ENCODE results near the gene RARG. TPM values are rescaled to one million over a fixed set of nuclear protein-coding genes. Genes with fewer than 3 reads are reported as not detected.
A peak's percentile ranks its signal among the peaks of the same experiment; 100 is the strongest.

The RARG gene
- total and polyA plus RNA-seq, 2 donors (not counting 1 experiment from before 2014, with no cell fraction given): 8.8 to 15.0 TPM

DNA sequence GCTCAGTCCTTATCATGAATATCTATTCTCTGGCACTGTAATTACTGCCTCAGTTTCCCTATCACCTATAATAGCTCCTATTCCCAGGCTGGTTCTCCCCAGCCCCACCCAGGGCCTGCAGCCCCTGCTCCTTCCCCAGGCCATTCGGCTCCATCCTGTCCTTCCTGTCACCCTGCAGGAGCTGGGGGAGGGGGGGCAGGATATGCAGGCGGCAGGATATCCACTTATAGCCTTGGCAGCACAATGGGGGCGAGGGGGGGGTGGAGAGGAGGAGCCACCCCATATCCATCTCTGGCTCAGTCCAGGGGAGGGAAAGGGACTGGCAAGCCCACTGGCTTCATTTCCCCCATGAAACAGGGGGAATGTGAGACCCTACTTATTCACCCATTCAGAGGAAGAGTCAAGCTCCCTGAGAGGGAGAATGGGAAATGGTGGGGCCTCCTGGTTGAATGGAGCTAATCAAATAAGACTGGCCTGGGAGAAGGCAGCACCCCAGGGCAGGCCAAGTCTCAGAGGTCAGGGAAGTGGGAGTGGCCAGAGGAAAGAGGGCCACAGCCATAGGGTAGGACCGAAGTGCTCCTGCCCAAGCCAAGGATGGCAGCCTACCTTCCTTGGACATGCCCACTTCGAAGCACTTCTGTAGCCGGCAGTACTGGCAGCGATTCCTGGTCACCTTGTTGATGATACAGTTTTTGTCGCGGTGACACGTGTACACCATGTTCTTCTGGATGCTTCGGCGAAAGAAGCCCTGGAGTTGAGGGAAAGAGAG lies 17.1 kb downstream of the RARG start:
- ChIA-PET POLR2A (interaction anchor here (0.6 to 1.3 kb wide), 4 partner anchors 11 to 75 kb away, joined by 3 to 5 read pairs (median 4); partner anchors contain the start of gene ESPL1), CTCF (interaction anchor here (0.6 to 17.1 kb wide), 24 partner anchors 11 to 294 kb away, joined by 3 to 721 read pairs (median 6); partner anchors contain the start of genes AAAS, CSAD, ESPL1 and ITGB7)
- no peak overlapping the region for H3K4me3 ChIP-seq (ENCODE audit: control extremely low read depth in 1 of 5, extremely low read depth in 1 of 5, insufficient read depth in 1 of 5, low read depth in 2 of 5, low read length in 4 of 5)
- no peaks in the 10 kb centered on the region for H3K9me3 ChIP-seq (ENCODE audit: control extremely low read depth in 1 of 3, control insufficient read depth in 2 of 3, insufficient read depth in 1 of 3, low read length in 2 of 3)
- H3K27ac ChIP-seq (ENCODE audit: low read length in 2 of 2): no peak overlapping the region
- Mint-ChIP-seq H3K4me3 (no peak overlapping the region), H3K4me1 (peaks cover 68% of the 10 kb centered on the region), H3K9me3 (ENCODE audit: insufficient read depth) (no peaks in the 10 kb centered on the region), H3K27ac (peak overlapping the region; percentile 47), H3K27me3 (no peaks in the 10 kb centered on the region)
- no peak overlapping the region for H2AFZ ChIP-seq (ENCODE audit: insufficient read depth, low read depth, low read length, poor library complexity, severe bottlenecking)
- H3K27me3 ChIP-seq (replicated peaks in 1 of 4; ENCODE audit: control extremely low read depth in 1 of 4, control insufficient read depth in 3 of 4, insufficient read depth in 4 of 4, low read length in 3 of 4): no peaks in the 10 kb centered on the region
- TF ChIP-seq EZH2 (IDR thresholded peaks at IDR 0.05; ENCODE audit: borderline replicate concordance, insufficient read depth, low read depth, low read length, poor library complexity, severe bottlenecking): no peak
- TF ChIP-seq, protein P1, sequence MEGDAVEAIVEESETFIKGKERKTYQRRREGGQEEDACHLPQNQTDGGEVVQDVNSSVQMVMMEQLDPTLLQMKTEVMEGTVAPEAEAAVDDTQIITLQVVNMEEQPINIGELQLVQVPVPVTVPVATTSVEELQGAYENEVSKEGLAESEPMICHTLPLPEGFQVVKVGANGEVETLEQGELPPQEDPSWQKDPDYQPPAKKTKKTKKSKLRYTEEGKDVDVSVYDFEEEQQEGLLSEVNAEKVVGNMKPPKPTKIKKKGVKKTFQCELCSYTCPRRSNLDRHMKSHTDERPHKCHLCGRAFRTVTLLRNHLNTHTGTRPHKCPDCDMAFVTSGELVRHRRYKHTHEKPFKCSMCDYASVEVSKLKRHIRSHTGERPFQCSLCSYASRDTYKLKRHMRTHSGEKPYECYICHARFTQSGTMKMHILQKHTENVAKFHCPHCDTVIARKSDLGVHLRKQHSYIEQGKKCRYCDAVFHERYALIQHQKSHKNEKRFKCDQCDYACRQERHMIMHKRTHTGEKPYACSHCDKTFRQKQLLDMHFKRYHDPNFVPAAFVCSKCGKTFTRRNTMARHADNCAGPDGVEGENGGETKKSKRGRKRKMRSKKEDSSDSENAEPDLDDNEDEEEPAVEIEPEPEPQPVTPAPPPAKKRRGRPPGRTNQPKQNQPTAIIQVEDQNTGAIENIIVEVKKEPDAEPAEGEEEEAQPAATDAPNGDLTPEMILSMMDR (IDR thresholded peaks at IDR 0.05): no peak
- H3K36me3 ChIP-seq (replicated peaks in 1 of 2; ENCODE audit: control extremely low read depth in 1 of 2, control insufficient read depth in 1 of 2, extremely low read depth in 1 of 2, insufficient read depth in 2 of 2, low read length in 1 of 2): peaks cover 0 to 17% of the 10 kb centered on the region in 2 experiments
- no peak for DNase-seq
- peaks cover 10% of the 10 kb centered on the region for H3K79me2 ChIP-seq (ENCODE audit: control insufficient read depth, insufficient read depth, low read length)
- ATAC-seq (ENCODE audit: low read depth): no peak
- peaks cover 49 to 63% of the 10 kb centered on the region in 2 donors for H3K4me1 ChIP-seq (ENCODE audit: control insufficient read depth in 2 of 2, insufficient read depth in 2 of 2, low read length in 2 of 2)
- no peak overlapping the region for H3K4me2 ChIP-seq (replicated peaks; ENCODE audit: low read depth, low read length, poor library complexity, severe bottlenecking)
- no peak overlapping the region for H3K9ac ChIP-seq (ENCODE audit: low read length)
- WGBS (ENCODE audit: insufficient coverage): 94% methylated on average over 6 of the region's 12 CpGs
- intact Hi-C loops (cut with micrococcal nuclease): no loop called here
- H4K20me1 ChIP-seq (ENCODE audit: control insufficient read depth, insufficient read depth, low read length, poor library complexity, severe bottlenecking): no peaks in the 10 kb centered on the region

GRCh38 chr12:53214221-53214620 lies 17.8 kb downstream of the RARG start:
- no peak overlapping the region for H3K4me2 ChIP-seq (replicated peaks; ENCODE audit: low read depth, low read length, poor library complexity, severe bottlenecking)
- H3K4me1 Mint-ChIP-seq: peaks cover 68% of the 10 kb centered on the region
- CTCF ChIA-PET: interaction anchor here (0.8 to 17.1 kb wide), 30 partner anchors 9 to 295 kb away, joined by 3 to 721 read pairs (median 6); partner anchors contain the start of genes AAAS, CSAD, ESPL1 and ITGB7
- no peaks in the 10 kb centered on the region for H3K9me3 ChIP-seq (ENCODE audit: control extremely low read depth in 1 of 3, control insufficient read depth in 2 of 3, insufficient read depth in 1 of 3, low read length in 2 of 3)
- peaks cover 52 to 63% of the 10 kb centered on the region in 2 donors for H3K4me1 ChIP-seq (ENCODE audit: control insufficient read depth in 2 of 2, insufficient read depth in 2 of 2, low read length in 2 of 2)
- POLR2A ChIA-PET: interaction anchor here (0.8 to 1.3 kb wide), 3 partner anchors 11 to 75 kb away, joined by 3 to 5 read pairs (median 4); partner anchors contain the start of gene ESPL1
- H3K4me3 ChIP-seq (ENCODE audit: control extremely low read depth in 1 of 5, extremely low read depth in 1 of 5, insufficient read depth in 1 of 5, low read depth in 2 of 5, low read length in 4 of 5): no peak overlapping the region
- no peak overlapping the region for H3K4me3 Mint-ChIP-seq
- H3K9ac ChIP-seq (ENCODE audit: low read length): no peak overlapping the region
- no peak overlapping the region for H3K27ac Mint-ChIP-seq
- no peaks in the 10 kb centered on the region for H3K27me3 Mint-ChIP-seq
- no peak for DNase-seq
- peaks cover 0 to 17% of the 10 kb centered on the region in 2 experiments for H3K36me3 ChIP-seq (replicated peaks in 1 of 2; ENCODE audit: control extremely low read depth in 1 of 2, control insufficient read depth in 1 of 2, extremely low read depth in 1 of 2, insufficient read depth in 2 of 2, low read length in 1 of 2)
- intact Hi-C loops (cut with micrococcal nuclease): no loop called here
- H4K20me1 ChIP-seq (ENCODE audit: control insufficient read depth, insufficient read depth, low read length, poor library complexity, severe bottlenecking): no peaks in the 10 kb centered on the region
- no peak for ATAC-seq (ENCODE audit: low read depth)
- TF ChIP-seq, protein P1 (IDR thresholded peaks at IDR 0.05): no peak
- no peak for TF ChIP-seq EZH2 (IDR thresholded peaks at IDR 0.05; ENCODE audit: borderline replicate concordance, insufficient read depth, low read depth, low read length, poor library complexity, severe bottlenecking)
- WGBS (ENCODE audit: insufficient coverage): 93% methylated on average over 3 of the region's 5 CpGs
- no peaks in the 10 kb centered on the region for H3K27me3 ChIP-seq (replicated peaks in 1 of 4; ENCODE audit: control extremely low read depth in 1 of 4, control insufficient read depth in 3 of 4, insufficient read depth in 4 of 4, low read length in 3 of 4)
- no peaks in the 10 kb centered on the region for H3K9me3 Mint-ChIP-seq (ENCODE audit: insufficient read depth)
- H3K79me2 ChIP-seq (ENCODE audit: control insufficient read depth, insufficient read depth, low read length): peaks cover 16% of the 10 kb centered on the region
- H2AFZ ChIP-seq (ENCODE audit: insufficient read depth, low read depth, low read length, poor library complexity, severe bottlenecking): no peak overlapping the region
- no peak overlapping the region for H3K27ac ChIP-seq (ENCODE audit: low read length in 2 of 2)

All from B cell (primary cell).